Colonic mucosa (tissue), 4 donors: ENCODE results near the gene TOR2A. TPM values are rescaled to one million over a fixed set of nuclear protein-coding genes. Genes with fewer than 3 reads are reported as not detected.

ENCODE experiments used
- DNase-seq: peaks from one replicate; pipeline ENCODE4 v3.0.0-alpha.2; 2020
- H3K27ac ChIP-seq: fragments of 200-600 bp; one replicate; pipeline ENCODE4 v1.8.0; 2021
- H3K27me3 ChIP-seq: fragments of 200-600 bp; one replicate; pipeline ENCODE4 v1.8.0; 2021
- H3K36me3 ChIP-seq: fragments of 200-600 bp; one replicate; pipeline ENCODE4 v1.8.0; 2021
- H3K4me1 ChIP-seq: fragments of 200-600 bp; one replicate; pipeline ENCODE4 v1.8.0; 2021; ENCODE audit warnings: mild to moderate bottlenecking
- H3K4me3 ChIP-seq: fragments of 200-600 bp; one replicate; pipeline ENCODE4 v1.8.0; 2021
- H3K9ac ChIP-seq, 2 donors: one replicate each; pipeline ENCODE4 v1.7.0; 2013; ENCODE audit warnings: control low read depth in 2 of 2, low read depth in 2 of 2, low read length in 2 of 2
- H3K9me3 ChIP-seq: fragments of 200-600 bp; one replicate; pipeline ENCODE4 v1.8.0; 2021
- intact Hi-C: fragments of 100-400 bp; cut with DNase I; formaldehyde crosslinking; loops from one replicate; pipeline ENCODE4 v1.14.1; 2022
- total RNA-seq, 2 donors: library from RNA; stranded (reverse); fragmentation: NEBNext Ultra II Directional in 1 of 2; extraction: Animal tissue kit (Norgen Biotek cat#: 25700) in 1 of 2; gene quantifications; one replicate each; pipeline ENCODE4 v1.2.1, GENCODE V29; 2021
- TF ChIP-seq, protein P1 (sequence below): fragments of 200-600 bp; IDR thresholded peaks from one replicate; pipeline ENCODE4 v1.8.0; 2022; ENCODE audit warnings: antibody characterized with exemption, mild to moderate bottlenecking
- donor health status: healthy.
- donor health status: DM: no; HTN: no; CAD: no.
- donor health status: DM: no; HTN: no; CAD: no.

The TOR2A gene
- total RNA-seq, 2 donors from 2014 or later = 25.8 to 29.8 TPM

DNA sequence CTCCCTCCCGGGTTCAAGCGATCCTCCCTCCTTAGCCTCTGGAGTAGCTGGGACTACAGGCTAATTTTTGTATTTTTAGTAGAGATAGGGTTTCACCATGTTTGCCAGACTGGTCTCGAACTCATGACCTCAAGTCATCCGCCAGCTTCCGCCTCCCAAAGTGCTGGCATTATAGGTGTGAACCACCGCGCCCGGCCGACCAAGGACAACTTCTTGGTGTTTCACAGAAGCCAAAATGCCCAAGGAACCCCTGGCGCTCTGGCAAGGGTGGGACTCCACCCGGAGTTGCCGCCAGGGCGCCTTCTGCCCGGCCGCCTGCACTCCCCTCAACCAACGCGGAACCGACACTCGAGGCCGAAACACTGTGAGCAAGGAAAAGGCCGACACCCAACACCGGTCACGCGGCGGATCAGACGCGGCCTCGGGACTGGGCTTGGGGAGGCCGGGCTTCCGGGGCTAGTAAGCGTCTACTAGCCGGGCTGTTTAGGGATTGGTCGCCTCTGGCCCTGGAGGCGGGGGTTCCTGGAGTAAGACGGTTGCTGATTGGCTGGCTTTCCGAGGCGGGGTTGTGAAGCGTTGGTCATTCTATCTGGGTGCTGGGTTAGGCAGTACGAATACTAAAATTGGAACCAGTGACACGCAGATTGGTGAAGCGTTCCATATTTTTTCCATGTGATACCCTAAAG lies 36.0 kb downstream of the TOR2A start:
- peak overlapping the region; percentile 67 for H3K27ac ChIP-seq
- intact Hi-C loops = no loop called here
- H3K4me3 ChIP-seq = peak overlapping the region; percentile 13
- no peak overlapping the region for H3K9ac ChIP-seq
- H3K36me3 ChIP-seq = no peaks in the 10 kb centered on the region
- TF ChIP-seq, protein P1, sequence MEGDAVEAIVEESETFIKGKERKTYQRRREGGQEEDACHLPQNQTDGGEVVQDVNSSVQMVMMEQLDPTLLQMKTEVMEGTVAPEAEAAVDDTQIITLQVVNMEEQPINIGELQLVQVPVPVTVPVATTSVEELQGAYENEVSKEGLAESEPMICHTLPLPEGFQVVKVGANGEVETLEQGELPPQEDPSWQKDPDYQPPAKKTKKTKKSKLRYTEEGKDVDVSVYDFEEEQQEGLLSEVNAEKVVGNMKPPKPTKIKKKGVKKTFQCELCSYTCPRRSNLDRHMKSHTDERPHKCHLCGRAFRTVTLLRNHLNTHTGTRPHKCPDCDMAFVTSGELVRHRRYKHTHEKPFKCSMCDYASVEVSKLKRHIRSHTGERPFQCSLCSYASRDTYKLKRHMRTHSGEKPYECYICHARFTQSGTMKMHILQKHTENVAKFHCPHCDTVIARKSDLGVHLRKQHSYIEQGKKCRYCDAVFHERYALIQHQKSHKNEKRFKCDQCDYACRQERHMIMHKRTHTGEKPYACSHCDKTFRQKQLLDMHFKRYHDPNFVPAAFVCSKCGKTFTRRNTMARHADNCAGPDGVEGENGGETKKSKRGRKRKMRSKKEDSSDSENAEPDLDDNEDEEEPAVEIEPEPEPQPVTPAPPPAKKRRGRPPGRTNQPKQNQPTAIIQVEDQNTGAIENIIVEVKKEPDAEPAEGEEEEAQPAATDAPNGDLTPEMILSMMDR = no peak
- peak; percentile 97 for DNase-seq
- H3K27me3 ChIP-seq = no peaks in the 10 kb centered on the region
- no peaks in the 10 kb centered on the region for H3K9me3 ChIP-seq
- no peaks in the 10 kb centered on the region for H3K4me1 ChIP-seq

DNA sequence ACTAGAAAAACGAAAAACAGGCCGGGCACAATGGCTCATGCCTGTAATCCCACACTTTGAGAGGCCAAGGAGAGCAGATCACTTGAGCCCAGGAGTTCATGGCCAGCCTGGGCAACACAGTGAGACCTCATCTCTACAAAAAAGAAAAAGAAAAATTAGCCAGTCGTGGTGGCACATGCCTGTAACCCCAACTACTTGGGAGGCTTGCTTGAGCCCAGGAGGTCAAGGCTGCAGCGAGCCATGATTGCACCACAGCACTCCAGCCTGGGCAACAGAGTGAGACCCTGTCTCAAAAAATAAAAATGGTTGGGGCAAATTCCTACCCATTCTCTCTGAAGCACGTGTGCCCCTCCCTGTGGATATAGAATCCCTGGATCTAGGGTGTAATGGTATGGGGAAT lies 36.7 kb downstream of the TOR2A start:
- Histone ChIP-seq H3K36me3 (no peaks in the 10 kb centered on the region), H3K4me3 (no peak overlapping the region), H3K27ac (no peak overlapping the region), H3K4me1 (no peaks in the 10 kb centered on the region), H3K27me3 (no peaks in the 10 kb centered on the region), H3K9me3 (no peaks in the 10 kb centered on the region), H3K9ac (no peak overlapping the region)
- intact Hi-C loops = no loop called here
- TF ChIP-seq, protein P1 = no peak
- no peak for DNase-seq

DNA sequence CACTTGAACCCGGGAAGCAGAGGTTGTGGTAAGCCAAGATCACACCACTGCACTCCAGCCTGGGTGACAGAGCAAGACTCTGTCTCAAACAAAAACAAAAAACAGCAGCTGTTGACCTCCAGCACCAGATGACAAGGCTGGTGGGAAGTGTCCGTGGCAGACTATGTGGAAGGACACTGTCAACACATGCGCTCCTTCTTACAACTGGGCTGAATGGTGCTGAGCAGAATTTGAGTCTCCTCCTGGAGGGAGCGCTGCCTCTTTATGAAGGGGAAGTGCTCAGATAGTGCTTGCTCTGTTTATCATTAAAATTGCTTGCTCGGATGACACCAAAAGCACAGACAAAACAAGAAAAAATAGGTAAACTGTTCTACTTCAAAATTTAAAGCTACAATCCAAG lies 37.5 kb downstream of the TOR2A start:
- H3K4me1 ChIP-seq = no peaks in the 10 kb centered on the region
- H3K27ac ChIP-seq = no peak overlapping the region
- H3K36me3 ChIP-seq = no peaks in the 10 kb centered on the region
- H3K9ac ChIP-seq = no peak overlapping the region
- no peak overlapping the region for H3K4me3 ChIP-seq
- intact Hi-C loops = no loop called here
- no peaks in the 10 kb centered on the region for H3K27me3 ChIP-seq
- TF ChIP-seq, protein P1 = no peak
- H3K9me3 ChIP-seq = no peaks in the 10 kb centered on the region
- DNase-seq = no peak

DNA sequence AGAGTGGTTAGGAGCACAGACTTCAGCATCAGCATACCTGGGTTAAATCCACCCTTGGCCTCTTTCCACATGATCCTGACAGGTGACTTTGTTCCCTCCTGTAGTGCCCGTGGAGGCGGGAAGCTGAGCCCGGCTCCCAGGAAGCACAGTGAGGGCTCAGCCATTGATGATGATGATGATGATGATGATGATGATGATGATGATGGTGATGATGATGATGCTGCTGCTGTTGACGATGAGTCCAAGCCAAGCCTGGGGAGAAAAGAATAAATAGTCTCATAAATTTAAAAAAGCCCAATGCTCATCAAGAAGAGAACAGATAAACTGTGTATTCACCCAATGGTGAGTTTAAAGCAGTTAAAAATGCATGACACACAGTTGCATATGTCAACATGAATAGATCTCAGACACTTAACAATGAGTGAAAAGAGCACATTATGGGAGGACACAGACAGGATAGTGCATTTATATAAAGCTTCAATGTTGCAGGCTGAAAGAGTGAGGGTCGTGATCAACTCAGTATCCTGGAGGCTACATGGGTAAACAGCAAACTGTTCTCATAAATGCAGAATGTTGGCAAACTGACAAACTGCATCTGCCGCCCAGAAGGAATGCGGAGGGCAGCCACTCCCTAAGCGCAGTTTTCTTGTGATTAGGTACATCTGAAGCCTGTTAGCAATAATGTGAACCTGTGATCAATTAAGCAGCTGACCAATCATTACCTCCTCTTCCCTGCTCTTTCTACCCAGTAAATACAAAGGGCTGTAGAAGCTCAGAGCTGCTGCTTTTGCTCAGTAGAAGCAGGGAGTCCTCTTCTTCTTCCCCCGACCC lies 40.0 kb downstream of the TOR2A start:
- Histone ChIP-seq H3K27me3 (no peaks in the 10 kb centered on the region), H3K36me3 (no peaks in the 10 kb centered on the region), H3K4me3 (no peak overlapping the region), H3K4me1 (no peaks in the 10 kb centered on the region), H3K9me3 (no peaks in the 10 kb centered on the region), H3K27ac (no peak overlapping the region), H3K9ac (no peak overlapping the region)
- TF ChIP-seq, protein P1 = no peak
- DNase-seq = no peak
- intact Hi-C loops = no loop called here

DNA sequence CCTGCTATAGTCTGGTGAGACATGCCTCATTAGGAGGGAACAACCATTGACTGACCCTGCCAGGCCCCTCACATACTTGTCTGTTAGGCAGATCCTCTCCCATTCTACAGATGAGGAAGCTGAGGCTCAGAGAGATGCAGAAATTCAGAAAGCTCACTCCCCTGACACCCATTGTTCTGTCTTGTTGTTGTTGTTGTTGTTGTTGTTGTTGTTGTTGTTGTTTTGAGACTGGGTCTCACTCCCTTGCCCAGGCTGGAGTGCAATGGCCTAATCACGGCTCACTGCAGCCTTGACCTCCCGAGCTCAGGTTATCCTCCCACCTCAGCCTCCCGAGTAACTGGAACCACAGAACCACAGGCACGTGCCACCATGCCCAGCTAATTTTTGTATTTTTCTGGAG lies 41.4 kb downstream of the TOR2A start:
- Histone ChIP-seq H3K36me3 (no peaks in the 10 kb centered on the region), H3K9ac (no peak overlapping the region), H3K27me3 (no peaks in the 10 kb centered on the region), H3K4me1 (no peaks in the 10 kb centered on the region), H3K4me3 (no peak overlapping the region), H3K9me3 (no peaks in the 10 kb centered on the region), H3K27ac (no peak overlapping the region)
- TF ChIP-seq, protein P1 = no peak
- DNase-seq = no peak
- intact Hi-C loops = no loop called here
